GM18498 (cell line): ENCODE data around the gene TNNT2.

ENCODE experiments used
- ATAC-seq: cut with Tn5 transposase; IDR thresholded peaks from one replicate; pipeline ENCODE4 v1.9.1; 2021; ENCODE audit warnings: mild to moderate bottlenecking, moderate library complexity; ENCODE audit not compliant: unreplicated experiment

TNNT2 gene

GRCh38 chr1:201378804-201379203 lies 1.3 kb upstream of the TNNT2 start:
- ATAC-seq, result no peak

- ATAC-seq, result no peak
Observed at GRCh38 chr1:201376464-201377374, 761 bp downstream of the TNNT2 start.

GRCh38 chr1:201376107-201376463 lies 1.4 kb downstream of the TNNT2 start:
- no peak for ATAC-seq

GRCh38 chr1:201375169-201375568 lies 2.3 kb downstream of the TNNT2 start:
- ATAC-seq, result no peak

GRCh38 chr1:201374364-201374763 lies 3.1 kb downstream of the TNNT2 start:
- ATAC-seq, result no peak

- ATAC-seq, result no peak
Observed at GRCh38 chr1:201371792-201372191, 5.7 kb downstream of the TNNT2 start.

- no peak for ATAC-seq
Observed at GRCh38 chr1:201371276-201371675, 6.2 kb downstream of the TNNT2 start.

- no peak for ATAC-seq
Observed at GRCh38 chr1:201370500-201370899, 7.0 kb downstream of the TNNT2 start.

GRCh38 chr1:201369209-201369608 lies 8.3 kb downstream of the TNNT2 start:
- ATAC-seq, result no peak

GRCh38 chr1:201366696-201367095 lies 10.8 kb downstream of the TNNT2 start:
- ATAC-seq, result no peak

- no peak for ATAC-seq
Observed at GRCh38 chr1:201365251-201365650, 12.2 kb downstream of the TNNT2 start.

- no peak for ATAC-seq
Observed at GRCh38 chr1:201364808-201365105, 12.7 kb downstream of the TNNT2 start.

GRCh38 chr1:201363467-201363866 lies 14.0 kb downstream of the TNNT2 start:
- no peak for ATAC-seq

GRCh38 chr1:201362906-201363305 lies 14.6 kb downstream of the TNNT2 start:
- no peak for ATAC-seq

- no peak for ATAC-seq
Observed at GRCh38 chr1:201361652-201362504, 15.6 kb downstream of the TNNT2 start.

- ATAC-seq, result no peak
Observed at GRCh38 chr1:201360901-201361651, 16.4 kb downstream of the TNNT2 start.

GRCh38 chr1:201360486-201360885 lies 17.0 kb downstream of the TNNT2 start:
- no peak for ATAC-seq

- ATAC-seq, result no peak
Observed at GRCh38 chr1:201359873-201360210, 17.6 kb downstream of the TNNT2 start.

GRCh38 chr1:201359031-201359872 lies 18.2 kb downstream of the TNNT2 start:
- no peak for ATAC-seq

- no peak for ATAC-seq
Observed at GRCh38 chr1:201358596-201358995, 18.9 kb downstream of the TNNT2 start.
